Effector memory CD8-positive, alpha-beta T cell (primary cell): ENCODE data around the gene PRKCE.

Experiments used
- ATAC-seq: fragments of 150-1000 bp; cut with Tn5 transposase; replicated peaks from 2 replicates; pipeline ENCODE4 v1.10.0; 2021; ENCODE audit warnings: mild to moderate bottlenecking, moderate library complexity
- DNase-seq, 3 experiments: peaks; one replicate each; pipeline ENCODE4 v3.0.0; 2021
- H3K27ac Mint-ChIP-seq, 2 donors: one replicate each; pipeline ENCODE4 v1.8.0; 2022; ENCODE audit warnings: mild to moderate bottlenecking in 2 of 2, mixed read lengths in 2 of 2, moderate library complexity in 2 of 2
- H3K27me3 Mint-ChIP-seq, 2 donors: one replicate each; pipeline ENCODE4 v1.8.0; 2022; ENCODE audit warnings: mixed read lengths in 2 of 2
- H3K36me3 Mint-ChIP-seq: one replicate; pipeline ENCODE4 v1.8.0; 2022; ENCODE audit warnings: mild to moderate bottlenecking, moderate library complexity, mixed read lengths; ENCODE audit not compliant: insufficient read depth
- H3K4me1 Mint-ChIP-seq, 2 donors: one replicate each; pipeline ENCODE4 v1.8.0; 2022; ENCODE audit warnings: low read depth in 2 of 2, mixed read lengths in 2 of 2
- H3K4me3 Mint-ChIP-seq, 2 donors: one replicate each; pipeline ENCODE4 v1.8.0; 2022; ENCODE audit warnings: mild to moderate bottlenecking in 2 of 2, mixed read lengths in 2 of 2, moderate library complexity in 2 of 2
- H3K9me3 Mint-ChIP-seq, 2 donors: one replicate each; pipeline ENCODE4 v1.8.0; 2022; ENCODE audit warnings: mixed read lengths in 2 of 2

The PRKCE gene

GRCh38 chr2:45643543-45644542 lies 7.6 kb upstream of the PRKCE start:
- peaks cover 7 to 10% of the 10 kb centered on the region in 2 donors for H3K4me1 Mint-ChIP-seq
- H3K27ac Mint-ChIP-seq, result peak overlapping the region; percentile 50 to 75
- H3K4me3 Mint-ChIP-seq, result peak overlapping the region; percentile 72 to 82
- peaks cover 40 to 55% of the 10 kb centered on the region in 2 donors for H3K27me3 Mint-ChIP-seq
- ATAC-seq (peak; percentile 99), DNase-seq (peak; percentile 66 to 77 (median 66))
- no peaks in the 10 kb centered on the region for H3K36me3 Mint-ChIP-seq
- no peaks in the 10 kb centered on the region for H3K9me3 Mint-ChIP-seq

- DNase-seq (no peak), ATAC-seq (no peak)
- no peaks in the 10 kb centered on the region for H3K9me3 Mint-ChIP-seq
- H3K4me1 Mint-ChIP-seq, result peaks cover 10 to 19% of the 10 kb centered on the region in 2 donors
- H3K4me3 Mint-ChIP-seq, result no peak overlapping the region
- peaks cover 15% of the 10 kb centered on the region for H3K36me3 Mint-ChIP-seq
- H3K27ac Mint-ChIP-seq, result no peak overlapping the region
- peaks cover 24 to 31% of the 10 kb centered on the region in 2 donors for H3K27me3 Mint-ChIP-seq
Observed at GRCh38 chr2:45646289-45646688, 5.2 kb upstream of the PRKCE start.

GRCh38 chr2:45647356-45647755 lies 4.1 kb upstream of the PRKCE start:
- DNase-seq (no peak), ATAC-seq (no peak)
- no peak overlapping the region for H3K4me3 Mint-ChIP-seq

GRCh38 chr2:45647986-45648520 lies 3.4 kb upstream of the PRKCE start:
- DNase-seq (no peak), ATAC-seq (no peak)
- H3K4me1 Mint-ChIP-seq, result peaks cover 21 to 30% of the 10 kb centered on the region in 2 donors
- peaks cover 12 to 13% of the 10 kb centered on the region in 2 donors for H3K27me3 Mint-ChIP-seq
- H3K36me3 Mint-ChIP-seq, result peaks cover 28% of the 10 kb centered on the region
- no peak overlapping the region for H3K4me3 Mint-ChIP-seq
- H3K9me3 Mint-ChIP-seq, result no peaks in the 10 kb centered on the region
- H3K27ac Mint-ChIP-seq, result peak overlapping the region in 1 of 2 donors; percentile 49

More at GRCh38 chr2:45647356-45647755, 4.1 kb upstream of the PRKCE start:
- Mint-ChIP-seq H3K4me1 (peaks cover 15 to 23% of the 10 kb centered on the region in 2 donors), H3K36me3 (peaks cover 23% of the 10 kb centered on the region), H3K27me3 (peaks cover 14 to 20% of the 10 kb centered on the region in 2 donors), H3K9me3 (no peaks in the 10 kb centered on the region), H3K27ac (no peak overlapping the region)

- ATAC-seq (no peak), DNase-seq (no peak)
- Mint-ChIP-seq H3K4me3 (no peak overlapping the region), H3K4me1 (peaks cover 16 to 28% of the 10 kb centered on the region in 2 donors), H3K36me3 (peaks cover 28% of the 10 kb centered on the region), H3K27ac (no peak overlapping the region), H3K27me3 (peaks cover 6 to 7% of the 10 kb centered on the region in 2 donors), H3K9me3 (no peaks in the 10 kb centered on the region)
Observed at GRCh38 chr2:45648636-45649035, 2.8 kb upstream of the PRKCE start.

GRCh38 chr2:45649462-45649857 lies 2.0 kb upstream of the PRKCE start:
- H3K4me3 Mint-ChIP-seq, result peak overlapping the region; percentile 88 to 91
- DNase-seq (no peak), ATAC-seq (no peak)
- H3K36me3 Mint-ChIP-seq, result peaks cover 28% of the 10 kb centered on the region
- no peaks in the 10 kb centered on the region for H3K27me3 Mint-ChIP-seq
- H3K4me1 Mint-ChIP-seq, result peaks cover 15 to 28% of the 10 kb centered on the region in 2 donors
- H3K9me3 Mint-ChIP-seq, result no peaks in the 10 kb centered on the region
- H3K27ac Mint-ChIP-seq, result peak overlapping the region in 1 of 2 donors; percentile 97

- Mint-ChIP-seq H3K36me3 (peaks cover 28% of the 10 kb centered on the region), H3K27ac (peak overlapping the region; percentile 94 to 97)
Observed at GRCh38 chr2:45649858-45650811, 1.3 kb upstream of the PRKCE start.

GRCh38 chr2:45650851-45651414 lies 542 bp upstream of the PRKCE start:
- no peaks in the 10 kb centered on the region for H3K27me3 Mint-ChIP-seq
- ATAC-seq (peak; percentile 88), DNase-seq (peak; percentile 93 to 95 (median 94))
- H3K4me1 Mint-ChIP-seq, result peaks cover 15 to 28% of the 10 kb centered on the region in 2 donors
- H3K9me3 Mint-ChIP-seq, result no peaks in the 10 kb centered on the region
- H3K4me3 Mint-ChIP-seq, result peak overlapping the region; percentile 88 to 91
- H3K36me3 Mint-ChIP-seq, result peaks cover 28% of the 10 kb centered on the region
- H3K27ac Mint-ChIP-seq, result peak overlapping the region; percentile 94 to 97

More at GRCh38 chr2:45649858-45650811, 1.3 kb upstream of the PRKCE start:
- Mint-ChIP-seq H3K4me3 (peak overlapping the region; percentile 88 to 91), H3K9me3 (no peaks in the 10 kb centered on the region), H3K4me1 (peaks cover 15 to 28% of the 10 kb centered on the region in 2 donors), H3K27me3 (no peaks in the 10 kb centered on the region)
- ATAC-seq, result peak; percentile 9
- DNase-seq, result peak; percentile 28 to 48 (median 38)

- Mint-ChIP-seq H3K4me1 (peaks cover 15 to 28% of the 10 kb centered on the region in 2 donors), H3K9me3 (no peaks in the 10 kb centered on the region), H3K4me3 (peak overlapping the region; percentile 88 to 91), H3K27ac (peak overlapping the region; percentile 82 to 97), H3K27me3 (no peaks in the 10 kb centered on the region), H3K36me3 (peaks cover 28% of the 10 kb centered on the region)
- DNase-seq, result peak; percentile 8 to 27 (median 17)
- ATAC-seq, result no peak
Observed at GRCh38 chr2:45652090-45653031, 886 bp downstream of the PRKCE start.

GRCh38 chr2:45653122-45653913 lies 1.8 kb downstream of the PRKCE start:
- Mint-ChIP-seq H3K4me3 (peak overlapping the region; percentile 88 to 91), H3K9me3 (no peaks in the 10 kb centered on the region), H3K27ac (peak overlapping the region in 1 of 2 donors; percentile 97), H3K36me3 (peaks cover 28% of the 10 kb centered on the region), H3K27me3 (no peaks in the 10 kb centered on the region), H3K4me1 (peaks cover 15 to 28% of the 10 kb centered on the region in 2 donors)
- no peak for ATAC-seq
- DNase-seq, result no peak

GRCh38 chr2:45654250-45654649 lies 2.8 kb downstream of the PRKCE start:
- no peak for ATAC-seq
- H3K9me3 Mint-ChIP-seq, result no peaks in the 10 kb centered on the region
- H3K27ac Mint-ChIP-seq, result no peak overlapping the region
- no peak overlapping the region for H3K4me3 Mint-ChIP-seq
- peaks cover 31% of the 10 kb centered on the region for H3K36me3 Mint-ChIP-seq
- H3K4me1 Mint-ChIP-seq, result peaks cover 15 to 29% of the 10 kb centered on the region in 2 donors
- no peaks in the 10 kb centered on the region for H3K27me3 Mint-ChIP-seq
- no peak for DNase-seq
